Measurements from ENCODE around the gene KNTC1.

DNA sequence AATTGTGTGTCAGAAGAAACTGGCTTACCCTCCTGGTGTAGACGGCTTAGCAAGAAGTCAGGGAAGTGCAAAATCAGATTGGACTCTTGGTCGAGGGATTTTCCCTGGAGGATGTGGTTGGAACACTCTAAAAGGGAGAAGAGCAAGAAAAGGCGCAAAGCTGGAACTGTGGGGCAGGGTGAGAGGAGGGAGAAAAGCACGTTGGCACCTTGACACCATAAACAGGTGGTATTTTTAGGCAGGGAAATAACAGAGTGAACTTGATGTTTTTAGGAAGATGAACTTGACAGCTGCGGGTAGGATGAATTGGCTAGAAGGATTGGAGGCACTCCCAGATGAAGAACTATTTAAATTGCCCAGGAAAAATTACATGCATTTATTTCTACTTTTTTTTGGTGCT lies 108.4 kb downstream of the KNTC1 start:
- TF ChIP-seq CTCF (IDR thresholded peaks at IDR 0.05) (no peak), POLR2A (IDR thresholded peaks at IDR 0.05) (no peak)

Measured in uterus (tissue), 2 donors.